Sigmoid colon (tissue), 4 donors: ENCODE results near the gene SPG7.
A peak's percentile ranks its signal among the peaks of the same experiment; 100 is the strongest.

Source experiments
- CTCF ChIP-seq, 4 experiments: fragments of 450-650 bp in 3 of 4; fragments of 200-600 bp in 1 of 4; IDR thresholded peaks; one replicate each; pipeline ENCODE4 v1.5.1; 2016 to 2019; ENCODE audit warnings: antibody characterized with exemption in 4 of 4, mild to moderate bottlenecking in 3 of 4, moderate library complexity in 2 of 4
- EP300 ChIP-seq, 4 donors: sonication (generic); formaldehyde crosslinking; IDR thresholded peaks; one replicate each; pipeline ENCODE4 v1.6.1; 2017; ENCODE audit warnings: antibody characterized with exemption in 4 of 4
- POLR2A ChIP-seq, 2 donors: fragments of 450-650 bp; IDR thresholded peaks; one replicate each; pipeline ENCODE4 v1.6.1; 2016; ENCODE audit warnings: antibody characterized with exemption in 2 of 2, mild to moderate bottlenecking in 2 of 2, moderate library complexity in 2 of 2
- POLR2AphosphoS5 ChIP-seq, 4 donors: sonication (generic); formaldehyde crosslinking; IDR thresholded peaks; one replicate each; pipeline ENCODE4 v1.6.1; 2017; ENCODE audit warnings: antibody characterized with exemption in 4 of 4

GRCh38 chr16:89565506-89566372 lies 57.5 kb downstream of the SPG7 start:
- TF ChIP-seq CTCF (IDR thresholded peaks at IDR 0.05) (peak in 3 of 4 experiments; percentile 24 to 30 (median 28)), POLR2A (IDR thresholded peaks at IDR 0.05) (no peak), POLR2AphosphoS5 (IDR thresholded peaks at IDR 0.05) (peak in 2 of 4 donors; percentile 55 to 56), EP300 (IDR thresholded peaks at IDR 0.05) (no peak)
